GM12874 (cell line): ENCODE data around the gene CDC42EP5.

Source experiments
- TF ChIP-seq, protein P1 (sequence below): IDR thresholded peaks from 2 replicates; pipeline ENCODE4 v1.5.1; 2011; ENCODE audit warnings: low read depth, mild to moderate bottlenecking, control low read depth, low read length, moderate library complexity; ENCODE audit not compliant: insufficient read depth

Gene CDC42EP5

DNA sequence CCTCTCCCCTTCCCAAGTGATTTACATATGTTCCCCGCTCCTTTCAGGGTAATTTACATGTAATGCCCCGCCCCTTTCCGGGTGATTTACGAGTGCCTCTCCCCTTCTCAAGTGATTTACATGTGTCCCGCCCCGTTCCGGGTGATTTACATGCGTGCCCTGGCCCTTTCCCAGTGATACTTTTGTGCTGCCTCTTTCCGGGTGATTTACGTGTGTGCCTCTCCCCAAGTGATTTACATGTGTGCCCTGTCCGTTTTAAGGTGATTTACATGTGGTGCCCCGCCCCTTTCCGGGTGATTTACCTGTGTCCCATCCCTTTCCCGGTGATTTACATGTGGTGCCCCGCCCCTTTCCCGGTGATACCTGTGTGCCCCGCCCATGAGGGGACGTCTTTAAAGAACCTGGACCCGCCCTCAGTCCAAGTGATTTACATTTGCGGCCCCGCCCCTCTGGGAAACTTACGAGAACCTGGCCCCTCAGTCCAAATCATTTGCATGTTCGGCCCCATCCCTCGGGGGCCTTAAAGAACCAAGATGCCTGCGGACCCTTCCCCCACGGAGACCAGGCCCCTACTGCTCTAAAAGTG, 9.0 kb downstream of the CDC42EP5 start:
- TF ChIP-seq, protein P1, sequence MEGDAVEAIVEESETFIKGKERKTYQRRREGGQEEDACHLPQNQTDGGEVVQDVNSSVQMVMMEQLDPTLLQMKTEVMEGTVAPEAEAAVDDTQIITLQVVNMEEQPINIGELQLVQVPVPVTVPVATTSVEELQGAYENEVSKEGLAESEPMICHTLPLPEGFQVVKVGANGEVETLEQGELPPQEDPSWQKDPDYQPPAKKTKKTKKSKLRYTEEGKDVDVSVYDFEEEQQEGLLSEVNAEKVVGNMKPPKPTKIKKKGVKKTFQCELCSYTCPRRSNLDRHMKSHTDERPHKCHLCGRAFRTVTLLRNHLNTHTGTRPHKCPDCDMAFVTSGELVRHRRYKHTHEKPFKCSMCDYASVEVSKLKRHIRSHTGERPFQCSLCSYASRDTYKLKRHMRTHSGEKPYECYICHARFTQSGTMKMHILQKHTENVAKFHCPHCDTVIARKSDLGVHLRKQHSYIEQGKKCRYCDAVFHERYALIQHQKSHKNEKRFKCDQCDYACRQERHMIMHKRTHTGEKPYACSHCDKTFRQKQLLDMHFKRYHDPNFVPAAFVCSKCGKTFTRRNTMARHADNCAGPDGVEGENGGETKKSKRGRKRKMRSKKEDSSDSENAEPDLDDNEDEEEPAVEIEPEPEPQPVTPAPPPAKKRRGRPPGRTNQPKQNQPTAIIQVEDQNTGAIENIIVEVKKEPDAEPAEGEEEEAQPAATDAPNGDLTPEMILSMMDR = no peak

DNA sequence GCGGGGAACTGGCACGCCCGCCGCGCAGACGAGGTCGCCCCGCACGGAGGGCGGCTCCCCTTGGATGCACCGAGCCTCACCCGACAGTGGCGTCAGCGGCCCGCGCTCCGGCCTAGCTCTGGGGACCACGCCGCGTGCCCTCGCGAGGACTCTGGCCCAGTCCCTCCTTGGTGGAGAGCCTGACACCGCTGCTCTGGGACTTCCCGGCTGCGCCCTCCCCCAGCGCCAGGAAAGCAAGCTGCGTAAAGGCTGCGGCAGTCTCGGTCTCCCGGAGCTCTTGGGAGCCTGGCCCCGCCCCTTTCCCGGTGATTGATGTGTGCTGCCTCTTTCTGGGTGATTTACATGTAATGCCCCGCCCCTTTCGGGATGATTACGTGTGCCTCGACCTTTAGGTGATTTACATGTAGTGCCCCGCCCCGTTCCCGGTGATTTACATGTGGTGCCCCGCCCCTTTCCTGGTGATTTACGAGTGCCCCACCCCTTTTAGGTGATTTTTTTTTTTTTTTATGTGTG, 9.5 kb downstream of the CDC42EP5 start, which contains the start of gene LENG9:
Gene LENG9, minus strand, starts transcription at position 248 of the 513 bp plus-strand sequence. CDS start 252 bp downstream, outside the sequence.
- TF ChIP-seq, protein P1 = no peak

DNA sequence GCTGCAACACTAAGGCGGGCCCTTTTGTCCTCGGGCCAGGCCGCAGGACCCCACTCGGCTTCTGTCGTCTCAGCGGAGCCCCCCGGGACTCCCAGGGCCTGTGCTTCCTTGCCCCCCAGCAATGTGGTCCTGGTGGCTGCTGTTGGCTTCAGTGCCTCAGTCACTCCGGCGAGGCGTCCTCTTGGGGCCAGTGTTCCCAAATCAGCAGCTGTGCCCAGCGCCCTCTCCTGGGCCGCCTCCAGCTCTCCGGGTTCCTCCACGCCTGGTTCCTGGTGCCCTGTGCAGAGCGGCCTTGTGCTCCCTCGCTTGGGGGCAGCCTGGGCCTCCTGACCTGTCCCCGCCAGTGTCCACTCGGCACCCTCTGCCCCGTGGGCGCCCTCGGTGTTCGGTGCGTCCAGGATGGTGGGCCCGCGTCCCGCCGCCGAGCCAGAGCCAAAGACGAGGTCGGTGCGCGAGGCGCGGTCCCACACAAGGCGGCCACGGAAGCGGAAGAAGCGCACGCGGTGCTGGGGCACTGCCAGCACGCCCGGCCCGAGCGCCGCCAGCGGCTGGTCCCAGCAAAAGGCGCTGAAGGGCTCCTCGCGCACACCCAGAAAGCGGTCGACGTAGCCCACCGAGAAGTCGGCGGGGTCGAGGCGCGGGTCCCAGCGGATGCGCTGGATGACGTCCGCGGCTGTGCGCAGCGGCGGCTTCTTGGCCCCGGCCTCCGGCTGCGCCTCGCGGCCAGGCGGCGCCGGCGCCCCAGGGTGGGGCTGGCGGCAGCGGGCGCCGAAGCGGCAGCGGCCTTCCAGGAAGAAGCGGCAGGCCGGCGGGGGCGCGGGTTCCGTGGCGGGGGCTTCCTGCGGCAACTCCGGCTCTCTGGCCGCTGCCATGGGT, 10.2 kb downstream of the CDC42EP5 start:
- TF ChIP-seq, protein P1 = no peak

DNA sequence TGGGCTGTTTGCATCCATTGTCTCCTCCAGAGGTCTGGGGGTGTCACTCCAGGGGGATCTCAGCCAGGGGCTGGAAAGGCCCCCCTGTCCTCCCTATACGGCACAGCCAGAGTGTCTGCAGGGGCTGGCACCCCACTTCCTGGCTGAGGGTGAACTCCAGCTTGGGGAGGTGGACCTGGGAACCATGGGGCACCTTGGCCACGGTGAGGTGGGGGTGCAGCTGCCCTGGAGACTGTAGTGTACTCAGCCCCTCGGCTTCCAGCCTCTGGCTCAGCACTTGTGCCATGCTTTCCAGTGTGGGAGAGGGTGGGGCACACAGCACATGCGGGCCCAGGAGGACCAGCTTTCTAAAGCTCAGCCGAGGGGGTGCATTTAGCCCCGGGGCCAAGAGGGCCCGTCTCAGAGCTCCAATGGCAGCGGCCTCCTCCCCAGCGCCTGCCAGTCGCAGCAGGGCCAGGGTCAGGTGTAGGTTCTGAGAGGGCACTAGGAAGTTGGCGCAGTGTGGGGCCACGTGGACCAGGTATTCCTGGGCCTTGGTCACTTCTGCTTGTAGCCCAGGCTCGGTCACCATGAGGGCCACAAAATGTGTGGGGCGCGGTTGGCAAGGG, 10.9 kb downstream of the CDC42EP5 start:
- TF ChIP-seq, protein P1 = no peak

DNA sequence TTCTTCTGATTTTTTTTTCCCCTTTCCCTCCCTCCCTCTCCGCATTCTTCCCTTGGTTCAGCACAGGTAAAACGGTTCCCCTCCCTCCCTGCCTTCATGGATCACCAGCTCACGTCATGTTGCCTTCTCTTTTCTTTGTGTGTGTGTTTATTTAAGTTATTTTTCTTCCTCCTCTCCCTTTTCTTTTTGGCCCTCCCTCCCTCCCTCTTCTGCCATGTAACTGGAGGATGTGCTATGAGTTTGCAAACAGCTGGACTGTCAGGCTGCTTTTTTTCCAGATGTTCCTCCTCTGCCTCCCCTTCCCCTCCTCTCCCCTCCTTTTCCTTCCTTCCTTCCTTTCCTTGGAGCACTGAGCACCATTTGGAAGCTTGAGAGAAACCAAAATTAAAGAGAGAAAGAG, 11.5 kb downstream of the CDC42EP5 start:
- TF ChIP-seq, protein P1 = no peak

DNA sequence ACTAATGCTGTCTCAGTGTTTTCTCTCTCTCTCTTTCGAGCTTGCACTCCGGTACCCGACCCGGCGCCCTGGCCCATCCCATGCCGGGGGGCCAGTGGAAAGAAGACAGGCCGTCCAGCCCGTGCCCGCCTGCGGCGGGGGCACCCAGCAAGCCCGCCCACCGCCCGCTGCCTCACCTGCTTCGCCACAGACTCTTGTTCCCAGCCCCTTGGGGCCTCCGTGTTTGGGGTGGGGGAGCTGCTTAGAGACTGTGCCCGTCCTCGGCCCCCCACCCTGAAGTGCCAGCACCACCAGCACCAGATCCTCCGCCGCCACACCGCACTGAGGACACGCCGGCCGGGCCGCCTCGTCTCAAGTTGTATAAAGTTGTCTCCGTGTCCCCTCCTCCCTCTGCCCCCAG, 11.9 kb downstream of the CDC42EP5 start:
- TF ChIP-seq, protein P1 = no peak
